HepG2 (cell line): ENCODE results near the gene COX4I2. TPM values are rescaled to one million over a fixed set of nuclear protein-coding genes. Genes with fewer than 3 reads are reported as not detected.

ENCODE experiments used
- ARNT ChIP-seq: fragments of 450-650 bp; IDR thresholded peaks from 2 replicates; pipeline ENCODE4 v1.6.1; 2017
- CEBPG ChIP-seq: IDR thresholded peaks from 2 replicates; pipeline ENCODE4 v1.6.1; 2016
- EHMT2 ChIP-seq: fragments of 200-600 bp; sonication (generic); IDR thresholded peaks from 2 replicates; pipeline ENCODE4 v1.7.0; 2017; ENCODE audit warnings: antibody characterized with exemption, low read depth, low read length, borderline replicate concordance
- FUBP1 ChIP-seq: sonication (generic); formaldehyde crosslinking; IDR thresholded peaks from 2 replicates; pipeline ENCODE4 v1.5.1; 2020; ENCODE audit warnings: missing genetic modification reagents, mild to moderate bottlenecking, borderline replicate concordance
- KDM2A ChIP-seq: sonication (generic); formaldehyde crosslinking; IDR thresholded peaks from 2 replicates; pipeline ENCODE4 v1.4.0; 2020; ENCODE audit warnings: low read depth, missing genetic modification reagents, borderline replicate concordance
- KLF6 ChIP-seq: IDR thresholded peaks from 2 replicates; pipeline ENCODE4 v1.8.0; 2016; ENCODE audit warnings: missing biosample characterization, missing genetic modification reagents
- MIXL1 ChIP-seq: IDR thresholded peaks from 2 replicates; pipeline ENCODE4 v1.6.1; 2016
- MNT ChIP-seq: fragments of 450-650 bp; IDR thresholded peaks from 2 replicates; pipeline ENCODE4 v1.6.1; 2016
- NCOA5 ChIP-seq: sonication (generic); formaldehyde crosslinking; IDR thresholded peaks from 2 replicates; pipeline ENCODE4 v1.4.0; 2020; ENCODE audit warnings: missing genetic modification reagents
- NCOR1 ChIP-seq: fragments of 200-600 bp; sonication (generic); IDR thresholded peaks from 2 replicates; pipeline ENCODE4 v1.7.0; 2017; ENCODE audit warnings: antibody characterized with exemption, low read length, borderline replicate concordance
- PHF8 ChIP-seq: sonication (generic); formaldehyde crosslinking; IDR thresholded peaks from 2 replicates; pipeline ENCODE4 v1.5.0; 2020; ENCODE audit warnings: missing genetic modification reagents
- RFXAP ChIP-seq: sonication (generic); formaldehyde crosslinking; IDR thresholded peaks from 2 replicates; pipeline ENCODE4 v1.4.0; 2020; ENCODE audit warnings: missing genetic modification reagents, borderline replicate concordance
- SKI ChIP-seq: fragments of 450-650 bp; IDR thresholded peaks from one replicate; pipeline ENCODE4 v1.6.1; 2018; ENCODE audit warnings: mild to moderate bottlenecking; ENCODE audit not compliant: partially characterized antibody
- SOX13 ChIP-seq, 3 experiments: fragments of 450-650 bp in 1 of 3; sonication (generic) in 1 of 3; formaldehyde crosslinking in 1 of 3; IDR thresholded peaks in 2 of 3; conservative IDR thresholded peaks in 1 of 3; 2 replicates each; pipeline versions ENCODE4 v1.5.0 to v1.6.1; 2016 to 2020; ENCODE audit warnings: antibody characterized with exemption in 1 of 3, mild to moderate bottlenecking in 1 of 3, missing compliant biosample characterization in 1 of 3, missing genetic modification reagents in 1 of 3, moderate library complexity in 1 of 3
- YEATS4 ChIP-seq: sonication (generic); formaldehyde crosslinking; IDR thresholded peaks from 2 replicates; pipeline ENCODE4 v1.4.0; 2020; ENCODE audit warnings: missing genetic modification reagents, borderline replicate concordance
- ZFP36L2 ChIP-seq: sonication (generic); formaldehyde crosslinking; IDR thresholded peaks from 2 replicates; pipeline ENCODE4 v1.4.0; 2020; ENCODE audit warnings: missing genetic modification reagents
- ZFYVE20 ChIP-seq: sonication (generic); formaldehyde crosslinking; IDR thresholded peaks from 2 replicates; pipeline ENCODE4 v1.8.0; 2023; ENCODE audit warnings: low read depth, mild to moderate bottlenecking, moderate library complexity, missing genetic modification reagents, borderline replicate concordance
- ZKSCAN8 ChIP-seq: IDR thresholded peaks from 2 replicates; pipeline ENCODE4 v1.6.1; 2016; ENCODE audit warnings: borderline replicate concordance, missing genetic modification reagents, missing compliant biosample characterization
- ZNF430 ChIP-seq: sonication (generic); formaldehyde crosslinking; IDR thresholded peaks from 2 replicates; pipeline ENCODE4 v1.9.0; 2021; ENCODE audit warnings: mild to moderate bottlenecking, missing genetic modification reagents
- ZNF770 ChIP-seq: sonication (generic); formaldehyde crosslinking; IDR thresholded peaks from 2 replicates; pipeline ENCODE4 v1.5.0; 2020; ENCODE audit warnings: mild to moderate bottlenecking, missing genetic modification reagents
- ZNF776 ChIP-seq: sonication (generic); formaldehyde crosslinking; IDR thresholded peaks from 2 replicates; pipeline ENCODE4 v1.4.0; 2020; ENCODE audit warnings: mild to moderate bottlenecking, missing genetic modification reagents
- ZSCAN31 ChIP-seq: sonication (generic); formaldehyde crosslinking; IDR thresholded peaks from 2 replicates; pipeline ENCODE4 v1.5.0; 2020; ENCODE audit warnings: low read depth, mild to moderate bottlenecking, missing genetic modification reagents
- polyA plus RNA-seq, 8 experiments: library from polyadenylated mRNA; depleted of rRNA in 3 of 8; stranded (reverse) in 7 of 8; unstranded in 1 of 8; fragments of >200 nt; fragmentation: Illumina TruSeq in 4 of 8; extraction: Trizol in 4 of 8; gene quantifications; 2 replicates each; pipeline versions ENCODE4 v1.2.1 to v1.2.3, GENCODE V29; 2011 to 2016; ENCODE audit warnings: low read depth in 4 of 8, missing spikeins in 1 of 8, mixed read lengths in 1 of 8; ENCODE audit not compliant: insufficient read depth in 1 of 8
- total RNA-seq, 5 experiments: library from RNA; depleted of rRNA; stranded (reverse); fragments of >200 nt; fragmentation: Illumina TruSeq; extraction: Trizol; gene quantifications; 2 replicates each; pipeline ENCODE4 v1.2.3, GENCODE V29; 2016; ENCODE audit warnings: low read depth in 1 of 5

Gene COX4I2
- total and polyA plus RNA-seq, 2 of the 13 experiments (the other 11 are each of a cell fraction or from before 2014, with no cell fraction given) = 1.1 TPM; not detected in 1

- TF ChIP-seq ZNF770 (CRISPR knock-in tag) (peak; percentile 12; the same call in 1 of the 2 replicates), FUBP1 (CRISPR knock-in tag) (no peak), ARNT (no peak), KLF6 (peak; percentile 56; the same call in 1 of the 2 replicates), ZFYVE20 (CRISPR knock-in tag) (no peak), NCOR1 (peak; percentile 65), PHF8 (no peak), ZNF430 (CRISPR knock-in tag) (peak; percentile 68; the same call in 1 of the 2 replicates), YEATS4 (CRISPR knock-in tag) (peak; percentile 69; the same call in 1 of the 2 replicates), ZSCAN31 (CRISPR knock-in tag) (no peak), MIXL1 (CRISPR knock-in tag) (0 out of 2 replicates have a peak, but pooled peaks have one; percentile 47), EHMT2 (no peak), ZKSCAN8 (CRISPR knock-in tag) (peak; percentile 76; the same call in 1 of the 2 replicates), NCOA5 (no peak), ZFP36L2 (CRISPR knock-in tag) (no peak), KDM2A (peak; percentile 52; the same call in 1 of the 2 replicates), CEBPG (CRISPR knock-in tag) (peak; percentile 75), MNT (0 out of 2 replicates have a peak, but pooled peaks have one; percentile 10), RFXAP (CRISPR knock-in tag) (0 out of 2 replicates have a peak, but pooled peaks have one; percentile 70), SOX13 (IDR thresholded peaks at IDR 0.05) (no peak), SOX13 (CRISPR knock-in tag; conservative IDR thresholded peaks at IDR 0.05 in 1 of 2, IDR thresholded peaks at IDR 0.05 in 1 of 2) (peak in 1 of 2 experiments; percentile 70; a peak in 2 of 4 replicates), ZNF776 (peak; percentile 58; the same call in 1 of the 2 replicates), SKI (peak; percentile 51)
Measured at GRCh38 chr20:31595654-31596411, 41.9 kb upstream of the COX4I2 start (continued).
